ENCODE measurements around the gene UPK1B. TPM values are rescaled to one million over a fixed set of nuclear protein-coding genes. Genes with fewer than 3 reads are reported as not detected.

The UPK1B gene
- total and polyA plus RNA-seq, 9 of the 15 experiments (the other 6 are each of a cell fraction or from before 2014, with no cell fraction given) = 0.22 to 1.2 (median 0.51) TPM

DNA sequence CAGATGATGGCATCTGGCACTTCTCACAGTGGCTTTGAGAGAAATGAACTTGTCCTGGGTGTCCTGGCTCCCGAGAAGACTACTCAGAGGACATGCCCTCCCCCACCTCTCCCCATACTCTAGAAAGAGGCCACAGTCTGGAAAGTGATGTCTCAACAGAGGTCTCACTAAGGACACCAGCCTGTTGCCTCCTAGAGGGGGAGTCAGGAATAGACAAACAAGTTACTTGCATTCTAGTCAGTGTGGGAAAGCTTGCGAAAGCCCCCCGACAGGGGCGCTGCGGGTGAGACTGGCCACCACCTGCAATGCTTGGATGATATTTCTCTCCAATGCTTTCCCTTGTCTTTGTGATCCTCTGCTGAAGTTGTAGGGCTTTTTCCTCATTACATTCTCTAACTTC, 50.1 kb downstream of the UPK1B start (continued):
- TF ChIP-seq YBX1 (IDR thresholded peaks at IDR 0.05) = no peak

DNA sequence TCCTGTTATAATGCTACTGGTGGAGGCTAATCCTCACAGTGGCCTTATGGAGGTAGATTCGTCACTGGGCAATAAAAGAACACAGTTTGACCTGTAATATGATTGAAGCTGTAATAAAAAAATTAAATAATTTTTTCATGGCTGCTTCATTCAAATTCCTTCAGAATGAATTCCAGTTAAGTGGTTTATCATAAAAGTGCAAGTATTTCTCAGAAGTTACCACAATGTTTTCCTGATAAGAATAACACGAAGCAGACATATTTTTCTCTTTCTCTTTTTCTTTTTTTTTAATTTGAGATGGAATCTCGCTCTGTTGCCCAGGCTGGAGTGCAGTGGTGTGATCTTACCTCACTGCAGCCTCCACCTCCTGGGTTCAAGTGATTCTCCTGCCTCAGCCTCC, 51.7 kb downstream of the UPK1B start:
- no peaks in the 10 kb centered on the region for H3K27me3 ChIP-seq (ENCODE audit: control insufficient read depth in 2 of 2, insufficient read depth in 2 of 2, low read length in 2 of 2)
- H3K4me3 ChIP-seq = no peak overlapping the region
- intact Hi-C loops (cut with micrococcal nuclease) = no loop called here
- no peak overlapping the region for H3K27ac ChIP-seq (ENCODE audit: extremely low read depth, low read depth, low read length)
- no peaks in the 10 kb centered on the region for H3K79me2 ChIP-seq (ENCODE audit: control insufficient read depth, insufficient read depth, low read length)
- TF ChIP-seq NR2F6 (CRISPR knock-in tag; IDR thresholded peaks at IDR 0.05) (no peak), MTF1 (CRISPR knock-in tag; IDR thresholded peaks at IDR 0.05; ENCODE audit: borderline replicate concordance) (no peak), ZNF561 (CRISPR knock-in tag; conservative IDR thresholded peaks at IDR 0.05) (no peak), ZNF316 (IDR thresholded peaks at IDR 0.05) (no peak), RB1 (IDR thresholded peaks at IDR 0.05; ENCODE audit: low read depth) (no peak), MTA3 (IDR thresholded peaks at IDR 0.05; ENCODE audit: borderline replicate concordance) (no peak), BCL6 (CRISPR knock-in tag; IDR thresholded peaks at IDR 0.05) (no peak), RNF2 (IDR thresholded peaks at IDR 0.05) (no peak), KLF10 (CRISPR knock-in tag; IDR thresholded peaks at IDR 0.05) (no peak), ZNF584 (CRISPR knock-in tag; IDR thresholded peaks at IDR 0.05; ENCODE audit: low read depth) (no peak), HOXB6 (CRISPR knock-in tag; IDR thresholded peaks at IDR 0.05; ENCODE audit: borderline replicate concordance) (no peak), NR3C1 (CRISPR knock-in tag; IDR thresholded peaks at IDR 0.05) (no peak)
- TF ChIP-seq, protein P1, sequence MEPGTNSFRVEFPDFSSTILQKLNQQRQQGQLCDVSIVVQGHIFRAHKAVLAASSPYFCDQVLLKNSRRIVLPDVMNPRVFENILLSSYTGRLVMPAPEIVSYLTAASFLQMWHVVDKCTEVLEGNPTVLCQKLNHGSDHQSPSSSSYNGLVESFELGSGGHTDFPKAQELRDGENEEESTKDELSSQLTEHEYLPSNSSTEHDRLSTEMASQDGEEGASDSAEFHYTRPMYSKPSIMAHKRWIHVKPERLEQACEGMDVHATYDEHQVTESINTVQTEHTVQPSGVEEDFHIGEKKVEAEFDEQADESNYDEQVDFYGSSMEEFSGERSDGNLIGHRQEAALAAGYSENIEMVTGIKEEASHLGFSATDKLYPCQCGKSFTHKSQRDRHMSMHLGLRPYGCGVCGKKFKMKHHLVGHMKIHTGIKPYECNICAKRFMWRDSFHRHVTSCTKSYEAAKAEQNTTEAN (CRISPR knock-in tag; IDR thresholded peaks at IDR 0.05) = no peak
- TF ChIP-seq, protein P2, sequence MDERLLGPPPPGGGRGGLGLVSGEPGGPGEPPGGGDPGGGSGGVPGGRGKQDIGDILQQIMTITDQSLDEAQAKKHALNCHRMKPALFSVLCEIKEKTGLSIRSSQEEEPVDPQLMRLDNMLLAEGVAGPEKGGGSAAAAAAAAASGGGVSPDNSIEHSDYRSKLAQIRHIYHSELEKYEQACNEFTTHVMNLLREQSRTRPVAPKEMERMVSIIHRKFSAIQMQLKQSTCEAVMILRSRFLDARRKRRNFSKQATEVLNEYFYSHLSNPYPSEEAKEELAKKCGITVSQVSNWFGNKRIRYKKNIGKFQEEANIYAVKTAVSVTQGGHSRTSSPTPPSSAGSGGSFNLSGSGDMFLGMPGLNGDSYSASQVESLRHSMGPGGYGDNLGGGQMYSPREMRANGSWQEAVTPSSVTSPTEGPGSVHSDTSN (CRISPR knock-in tag; IDR thresholded peaks at IDR 0.05; ENCODE audit: low read depth) = no peak
- TF ChIP-seq, protein P2 (tag; conservative IDR thresholded peaks at IDR 0.05; ENCODE audit: low read depth) = no peak
- POLR2A ChIA-PET = no interaction called here
- no peaks in the 10 kb centered on the region; the same call in 1 of the 2 replicates for H4K20me1 ChIP-seq (replicated peaks; ENCODE audit: control insufficient read depth, insufficient read depth, low read length)
- no peaks in the 10 kb centered on the region for H3K9me1 ChIP-seq (ENCODE audit: control insufficient read depth, insufficient read depth, low read length)
- no peak overlapping the region for H3K4me2 ChIP-seq (ENCODE audit: insufficient read depth, low read length)
- H3K36me3 ChIP-seq (ENCODE audit: control insufficient read depth, insufficient read depth, low read length) = peaks cover 43% of the 10 kb centered on the region; the same call in 2 of the 3 replicates
- no peak overlapping the region for H3K9ac ChIP-seq (ENCODE audit: insufficient read depth in 1 of 2, low read depth in 2 of 2, low read length in 2 of 2)
- ATAC-seq (no peak), DNase-seq (ENCODE audit: extremely low read depth in 1 of 4, low spot score in 3 of 4) (no peak), FAIRE-seq (no peak)
- CTCF ChIA-PET (ENCODE audit: low intra/inter-chr PET ratio) = no interaction called here
- no TSS peak for BruUV-seq (replicated peaks)
- in situ Hi-C loops (cut with MboI) = loop anchor here (25.0 kb wide), 1 partner anchor 338 kb away; no protein-coding TSS in a partner anchor
- H3K4me1 ChIP-seq (replicated peaks in 1 of 2; ENCODE audit: control insufficient read depth in 2 of 2, insufficient read depth in 2 of 2, low read length in 2 of 2) = no peaks in the 10 kb centered on the region; a peak in 1 of 5 replicates
- H2AFZ ChIP-seq (ENCODE audit: low read depth, low read length) = no peak overlapping the region
- no peaks in the 10 kb centered on the region for H3K9me3 ChIP-seq (replicated peaks; ENCODE audit: control insufficient read depth, insufficient read depth, low read depth, low read length)
- 46% methylated on average over 3 of the region's 3 CpGs for WGBS (ENCODE audit: insufficient coverage, low coverage, missing lambda C conversion rate)
